A549 (cell line): ENCODE results near the gene MYH15. TPM values are rescaled to one million over a fixed set of nuclear protein-coding genes. Genes with fewer than 3 reads are reported as not detected.

Experiments used
- ATAC-seq, 2 experiments: fragments of 200-7000 bp in 1 of 2; fragments of >200 bp in 1 of 2; cut with Nextera tagmentation in 1 of 2; cut with Tn5 transposase in 1 of 2; 3 replicates each; pipeline versions ENCODE4 v1.8.0 to v1.9.1; 2018 to 2020; ENCODE audit warnings: mild to moderate bottlenecking in 1 of 2, moderate library complexity in 1 of 2
- CTCF ChIA-PET: fragments of 300-600 bp; sonication (Branson Sonifier 250); formaldehyde crosslinking; extraction: SDS; loops from one replicate; lab custom pipeline; 2021; ENCODE audit warnings: antibody characterized with exemption, inconsistent platforms; lab: Yijun Ruan, JAX
- POLR2A ChIA-PET: fragments of 350-600 bp; formaldehyde crosslinking; extraction: SDS; loops from one replicate; lab custom pipeline; 2021; ENCODE audit warnings: antibody characterized with exemption, inconsistent platforms; lab: Yijun Ruan, JAX
- DNase-seq, 2 experiments: peaks; one replicate each; pipeline versions ENCODE4 v3.0.0 to v3.0.0-alpha.2; 2011 to 2016; ENCODE audit warnings: low read depth in 1 of 2, low spot score in 1 of 2
- FAIRE-seq: peaks from 2 replicates; lab custom pipeline; 2011; peaks lifted over from hg19 to GRCh38; lab: Jason Lieb, UNC
- H3K27ac ChIP-seq, 2 experiments: fragments of >200 bp; sonication (Bioruptor Twin); formaldehyde crosslinking; 3 replicates each; pipeline ENCODE4 v1.5.1; 2016 to 2017
- H3K4me1 ChIP-seq: fragments of >200 bp; sonication (Bioruptor Twin); formaldehyde crosslinking; 3 replicates; pipeline ENCODE4 v1.6.1; 2016
- H3K4me2 ChIP-seq: fragments of >200 bp; sonication (Bioruptor Twin); formaldehyde crosslinking; 3 replicates; pipeline ENCODE4 v1.6.1; 2016
- H3K4me3 ChIP-seq: fragments of >200 bp; sonication (Bioruptor Twin); formaldehyde crosslinking; 3 replicates; pipeline ENCODE4 v1.5.1; 2016
- H3K9me3 ChIP-seq: fragments of >200 bp; sonication (Bioruptor Twin); formaldehyde crosslinking; 3 replicates; pipeline ENCODE4 v1.6.1; 2016
- BHLHE40 ChIP-seq: IDR thresholded peaks from 2 replicates; pipeline ENCODE4 v1.6.1; 2012; ENCODE audit warnings: low read depth, low read length, inconsistent platforms
- CHD4 ChIP-seq: fragments of 200-600 bp; sonication (generic); IDR thresholded peaks from 2 replicates; pipeline ENCODE4 v1.6.1; 2016; ENCODE audit warnings: antibody characterized with exemption, mild to moderate bottlenecking, borderline replicate concordance
- EHMT2 ChIP-seq: fragments of 200-600 bp; sonication (generic); IDR thresholded peaks from 2 replicates; pipeline ENCODE4 v1.6.1; 2016; ENCODE audit warnings: antibody characterized with exemption, low read depth, mild to moderate bottlenecking, moderate library complexity
- EP300 ChIP-seq, 2 experiments: fragments of >200 bp; sonication (Bioruptor Twin); formaldehyde crosslinking; IDR thresholded peaks; 2 replicates in 1 of 2; 3 replicates in 1 of 2; pipeline ENCODE4 v1.6.1; 2016 to 2017
- ESRRA ChIP-seq: fragments of 150-350 bp; IDR thresholded peaks from 2 replicates; pipeline ENCODE4 v1.6.1; 2014; ENCODE audit warnings: mild to moderate bottlenecking, low read length, borderline replicate concordance
- FOXS1 ChIP-seq: fragments of 250-450 bp; sonication (Bioruptor Pico); IDR thresholded peaks from 2 replicates; pipeline ENCODE4 v1.5.0; 2020; ENCODE audit warnings: mild to moderate bottlenecking, moderate library complexity
- HDAC2 ChIP-seq: fragments of 200-600 bp; sonication (generic); IDR thresholded peaks from 2 replicates; pipeline ENCODE4 v1.6.1; 2016
- JUN ChIP-seq, 2 experiments: fragments of >200 bp; sonication (Bioruptor Twin); formaldehyde crosslinking; IDR thresholded peaks; 2 replicates in 1 of 2; 3 replicates in 1 of 2; pipeline ENCODE4 v1.6.1; 2016 to 2017
- KDM1A ChIP-seq: fragments of 200-600 bp; sonication (generic); IDR thresholded peaks from 2 replicates; pipeline ENCODE4 v1.6.1; 2016; ENCODE audit warnings: low read depth, mild to moderate bottlenecking
- KDM5A ChIP-seq: fragments of 200-600 bp; sonication (generic); IDR thresholded peaks from 2 replicates; pipeline ENCODE4 v1.6.1; 2016; ENCODE audit warnings: antibody characterized with exemption, mild to moderate bottlenecking
- MAFK ChIP-seq: fragments of 450-650 bp; IDR thresholded peaks from 2 replicates; pipeline ENCODE4 v1.6.1; 2014; ENCODE audit not compliant: partially characterized antibody
- POLR2A ChIP-seq: IDR thresholded peaks from 2 replicates; pipeline ENCODE4 v1.6.1; 2012; ENCODE audit warnings: mild to moderate bottlenecking, low read length
- POLR2AphosphoS2 ChIP-seq: conservative IDR thresholded peaks from 2 replicates; pipeline ENCODE4 v1.6.1; 2012; ENCODE audit warnings: low read length, improper control_type of control experiment, inconsistent platforms
- RARB ChIP-seq: fragments of 250-450 bp; sonication (Bioruptor Pico); IDR thresholded peaks from 2 replicates; pipeline ENCODE4 v1.8.0; 2021; ENCODE audit warnings: mild to moderate bottlenecking, moderate library complexity
- RCOR1 ChIP-seq: fragments of 150-350 bp; IDR thresholded peaks from 2 replicates; pipeline ENCODE4 v1.6.1; 2014; ENCODE audit warnings: antibody characterized with exemption, low read length, low read depth
- RFX5 ChIP-seq: fragments of 450-650 bp; IDR thresholded peaks from 2 replicates; pipeline ENCODE4 v1.7.1; 2014; ENCODE audit warnings: antibody characterized with exemption, mild to moderate bottlenecking, moderate library complexity
- RNF2 ChIP-seq: fragments of 200-600 bp; sonication (generic); IDR thresholded peaks from 2 replicates; pipeline ENCODE4 v1.6.1; 2016; ENCODE audit warnings: low read depth, mild to moderate bottlenecking, antibody characterized with exemption, moderate library complexity, borderline replicate concordance
- TFCP2L1 ChIP-seq: fragments of 250-450 bp; sonication (Bioruptor Pico); IDR thresholded peaks from 2 replicates; pipeline ENCODE4 v1.5.0; 2021; ENCODE audit warnings: mild to moderate bottlenecking
- TP53 ChIP-seq: fragments of 250-450 bp; sonication (Bioruptor Pico); IDR thresholded peaks from 2 replicates; pipeline ENCODE4 v1.5.0; 2021; ENCODE audit warnings: mild to moderate bottlenecking, moderate library complexity
- WGBS: methylation state at CpG from one replicate; pipeline ENCODE4 v1.1.6; 2017; ENCODE audit errors: missing lambda C conversion rate; 5-methylcytosine and 5-hydroxymethylcytosine counted together
- polyA plus RNA-seq, 4 experiments: library from polyadenylated mRNA; depleted of rRNA in 3 of 4; stranded (reverse); fragments of >200 nt; fragmentation: RNase III in 1 of 4; extraction: RNeasy Plus Mini Kit Qiagen cat#74134 plus additional on column Dnase treatment in 1 of 4; gene quantifications; 2 replicates in 3 of 4; 3 replicates in 1 of 4; pipeline ENCODE4 v1.2.3, GENCODE V29; 2011 to 2017
- TF ChIP-seq, protein P1 (sequence below): IDR thresholded peaks from 2 replicates; pipeline ENCODE4 v1.6.1; 2012
- TF ChIP-seq, protein P2 (sequence below): IDR thresholded peaks from 2 replicates; pipeline ENCODE4 v1.6.1; 2012
- TF ChIP-seq, protein P3 (sequence below): fragments of >200 bp; sonication (Bioruptor Twin); formaldehyde crosslinking; IDR thresholded peaks from 2 replicates; pipeline ENCODE4 v1.6.1; 2016
- TF ChIP-seq, protein P4 (sequence below): fragments of >200 bp; sonication (Bioruptor Twin); formaldehyde crosslinking; IDR thresholded peaks from 3 replicates; pipeline ENCODE4 v1.6.1; 2016

The MYH15 gene
- polyA plus RNA-seq, 2 of the 4 experiments (the other 2 are of a cell fraction): 0.39 to 1.7 TPM

DNA sequence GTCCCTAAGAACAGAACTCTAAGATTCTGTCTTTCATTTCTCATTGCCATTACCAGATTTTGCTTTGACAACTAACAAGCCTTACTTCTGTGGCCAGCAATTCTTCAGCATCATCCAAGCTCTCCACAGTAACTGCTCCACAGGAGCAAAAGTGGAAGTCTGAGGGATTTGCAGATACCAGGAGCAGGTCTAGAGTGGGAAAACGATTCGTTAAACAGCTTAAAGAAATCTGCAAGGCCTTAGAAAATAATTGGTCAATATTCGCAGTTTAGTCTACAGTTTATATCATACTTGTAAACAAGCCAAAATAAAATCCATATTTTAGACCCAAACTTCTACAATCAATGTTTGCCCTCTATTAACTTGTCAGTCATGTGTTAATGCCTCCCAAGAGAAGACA lies 24.1 kb downstream of the MYH15 start:
- 0 out of 3 replicates have a peak, but pooled peaks cover 8% of the 10 kb centered on the region for H3K4me1 ChIP-seq
- 45% methylated on average over 3 of the region's 3 CpGs for whole genome bisulfite sequencing
- ATAC-seq (no peak), FAIRE-seq (no peak), DNase-seq (no peak)
- no peaks in the 10 kb centered on the region for H3K9me3 ChIP-seq
- CTCF ChIA-PET: interaction anchor here (1.2 to 4.1 kb wide), 5 partner anchors 8 to 429 kb away, joined by 4 to 33 read pairs (median 29); no protein-coding TSS in a partner anchor
- no peak overlapping the region for H3K4me3 ChIP-seq
- TF ChIP-seq ESRRA (no peak), POLR2A (no peak), RNF2 (no peak), FOXS1 (CRISPR knock-in tag) (no peak), KDM5A (no peak), MAFK (no peak), RARB (CRISPR knock-in tag) (no peak), RCOR1 (no peak), EHMT2 (no peak), RFX5 (no peak), EP300 (IDR thresholded peaks at IDR 0.05) (no peak)
- TF ChIP-seq, protein P1, sequence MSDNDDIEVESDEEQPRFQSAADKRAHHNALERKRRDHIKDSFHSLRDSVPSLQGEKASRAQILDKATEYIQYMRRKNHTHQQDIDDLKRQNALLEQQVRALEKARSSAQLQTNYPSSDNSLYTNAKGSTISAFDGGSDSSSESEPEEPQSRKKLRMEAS: no peak
- TF ChIP-seq, protein P2, sequence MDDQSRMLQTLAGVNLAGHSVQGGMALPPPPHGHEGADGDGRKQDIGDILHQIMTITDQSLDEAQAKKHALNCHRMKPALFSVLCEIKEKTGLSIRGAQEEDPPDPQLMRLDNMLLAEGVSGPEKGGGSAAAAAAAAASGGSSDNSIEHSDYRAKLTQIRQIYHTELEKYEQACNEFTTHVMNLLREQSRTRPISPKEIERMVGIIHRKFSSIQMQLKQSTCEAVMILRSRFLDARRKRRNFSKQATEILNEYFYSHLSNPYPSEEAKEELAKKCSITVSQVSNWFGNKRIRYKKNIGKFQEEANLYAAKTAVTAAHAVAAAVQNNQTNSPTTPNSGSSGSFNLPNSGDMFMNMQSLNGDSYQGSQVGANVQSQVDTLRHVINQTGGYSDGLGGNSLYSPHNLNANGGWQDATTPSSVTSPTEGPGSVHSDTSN: no peak
- no peak overlapping the region for H3K27ac ChIP-seq
- H3K4me2 ChIP-seq: no peak overlapping the region; the same call in 2 of the 3 replicates
- POLR2A ChIA-PET: no interaction called here

DNA sequence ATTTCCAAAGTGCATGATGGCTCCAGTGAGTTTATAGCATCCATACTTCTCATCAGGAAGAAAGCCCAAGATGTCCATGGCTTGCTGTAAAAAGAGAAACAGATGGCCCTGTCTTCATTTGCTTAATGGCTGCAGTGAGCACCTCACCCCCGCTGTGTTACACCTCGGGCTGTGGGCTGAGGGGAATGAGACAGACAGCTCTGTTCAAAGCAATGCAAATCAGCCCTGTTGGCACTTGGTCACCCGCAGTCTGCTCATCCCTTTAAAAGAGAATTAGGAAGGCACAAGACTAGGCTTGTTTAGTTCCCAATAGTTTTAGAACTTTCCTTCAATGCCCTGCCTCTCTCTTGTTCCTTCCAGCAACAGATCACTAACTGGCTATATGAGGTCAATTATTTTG lies 25.2 kb downstream of the MYH15 start:
- CTCF ChIA-PET: interaction anchor here (0.6 to 0.9 kb wide), 2 partner anchors 11 to 491 kb away, joined by 3 read pairs; no protein-coding TSS in a partner anchor
- 0 out of 3 replicates have a peak, but pooled peaks cover 8% of the 10 kb centered on the region for H3K4me1 ChIP-seq
- no peak overlapping the region for H3K4me2 ChIP-seq
- WGBS: 65% methylated on average over 3 of the region's 3 CpGs
- TF ChIP-seq, protein P3, sequence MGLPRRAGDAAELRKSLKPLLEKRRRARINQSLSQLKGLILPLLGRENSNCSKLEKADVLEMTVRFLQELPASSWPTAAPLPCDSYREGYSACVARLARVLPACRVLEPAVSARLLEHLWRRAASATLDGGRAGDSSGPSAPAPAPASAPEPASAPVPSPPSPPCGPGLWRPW: no peak
- TF ChIP-seq TP53 (no peak), HDAC2 (no peak), JUN (IDR thresholded peaks at IDR 0.05) (no peak), TFCP2L1 (CRISPR knock-in tag) (no peak), RFX5 (no peak), BHLHE40 (no peak), POLR2AphosphoS2 (no peak)
- TF ChIP-seq, protein P4, sequence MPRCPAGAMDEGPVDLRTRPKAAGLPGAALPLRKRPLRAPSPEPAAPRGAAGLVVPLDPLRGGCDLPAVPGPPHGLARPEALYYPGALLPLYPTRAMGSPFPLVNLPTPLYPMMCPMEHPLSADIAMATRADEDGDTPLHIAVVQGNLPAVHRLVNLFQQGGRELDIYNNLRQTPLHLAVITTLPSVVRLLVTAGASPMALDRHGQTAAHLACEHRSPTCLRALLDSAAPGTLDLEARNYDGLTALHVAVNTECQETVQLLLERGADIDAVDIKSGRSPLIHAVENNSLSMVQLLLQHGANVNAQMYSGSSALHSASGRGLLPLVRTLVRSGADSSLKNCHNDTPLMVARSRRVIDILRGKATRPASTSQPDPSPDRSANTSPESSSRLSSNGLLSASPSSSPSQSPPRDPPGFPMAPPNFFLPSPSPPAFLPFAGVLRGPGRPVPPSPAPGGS: no peak
- no peak for DNase-seq
- POLR2A ChIA-PET: no interaction called here
- ATAC-seq: no peak
- H3K9me3 ChIP-seq: no peaks in the 10 kb centered on the region
- FAIRE-seq: no peak
- no peak overlapping the region for H3K4me3 ChIP-seq
- no peak overlapping the region for H3K27ac ChIP-seq

DNA sequence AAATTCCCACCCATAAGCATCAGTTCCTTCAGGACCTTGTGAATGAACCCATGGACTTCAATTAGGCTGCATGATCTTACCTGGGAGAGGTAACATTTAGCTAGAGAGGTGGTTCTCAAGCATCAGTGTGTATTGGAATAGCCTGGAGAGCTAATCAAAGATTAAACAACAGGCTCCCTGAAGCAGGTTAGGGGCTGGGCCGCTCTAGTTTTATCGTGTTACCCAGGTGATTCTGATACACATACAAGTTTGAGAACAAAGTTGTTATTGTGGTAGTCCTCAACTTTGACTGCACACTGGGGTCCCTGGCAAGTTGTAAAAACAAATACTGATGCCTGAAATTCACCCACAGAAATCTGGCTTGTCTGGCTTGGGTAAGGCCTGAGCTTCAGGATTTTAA lies 31.2 kb downstream of the MYH15 start:
- no peak overlapping the region for H3K27ac ChIP-seq
- no peak for TF ChIP-seq CHD4
- no peak for TF ChIP-seq HDAC2
- no peak for TF ChIP-seq KDM1A
- H3K4me2 ChIP-seq: no peak overlapping the region
- no peak overlapping the region for H3K4me3 ChIP-seq
- no peak for DNase-seq
- ATAC-seq: no peak
- ChIA-PET CTCF (interaction anchor here (1.0 to 2.9 kb wide), 5 partner anchors 8 to 1243 kb away, joined by 3 to 33 read pairs (median 17); no protein-coding TSS in a partner anchor), POLR2A (no interaction called here)
- WGBS: 87% methylated on average over 2 of the region's 2 CpGs
- no peaks in the 10 kb centered on the region for H3K9me3 ChIP-seq
- FAIRE-seq: no peak
- H3K4me1 ChIP-seq: no peaks in the 10 kb centered on the region
